ENCODE data around the gene AGPS. TPM values are rescaled to one million over a fixed set of nuclear protein-coding genes. Genes with fewer than 3 reads are reported as not detected.

Gene AGPS
- total and polyA plus RNA-seq, 2 of the 13 experiments (the other 11 are each of a cell fraction or from before 2014, with no cell fraction given) = 39.4 to 99.0 TPM

GRCh38 chr2:177392373-177393202, at the start of gene AGPS (continued):
- TF ChIP-seq HNRNPK (IDR thresholded peaks at IDR 0.05; ENCODE audit: low read depth, low read length, poor library complexity, severe bottlenecking) = peak; percentile 86
- peak; percentile 37; the same call in 1 of the 2 replicates for TF ChIP-seq EHMT2 (IDR thresholded peaks at IDR 0.05; ENCODE audit: borderline replicate concordance, low read depth, low read length)
- TF ChIP-seq ZNF724P (CRISPR knock-in tag; IDR thresholded peaks at IDR 0.05; ENCODE audit: borderline replicate concordance) = peak; percentile 94; the same call in 1 of the 2 replicates
- no peak for TF ChIP-seq TRIM24 (CRISPR knock-in tag; IDR thresholded peaks at IDR 0.05)
- no peak; the same call in none of the 2 replicates for TF ChIP-seq CCDC6 (CRISPR knock-in tag; IDR thresholded peaks at IDR 0.05)
- TF ChIP-seq ARID2 (CRISPR knock-in tag; IDR thresholded peaks at IDR 0.05; ENCODE audit: borderline replicate concordance) = peak; percentile 94
- TF ChIP-seq EED (CRISPR knock-in tag; IDR thresholded peaks at IDR 0.05) = peak; percentile 95
- TF ChIP-seq HBP1 (CRISPR knock-in tag; IDR thresholded peaks at IDR 0.05; ENCODE audit: low read depth) = peak; percentile 61
- no peak for TF ChIP-seq ZNF260 (CRISPR knock-in tag; IDR thresholded peaks at IDR 0.05; ENCODE audit: borderline replicate concordance, low read depth)
- no peak for TF ChIP-seq ZNF512B (CRISPR knock-in tag; IDR thresholded peaks at IDR 0.05; ENCODE audit: borderline replicate concordance)
- TF ChIP-seq ZNF749 (CRISPR knock-in tag; IDR thresholded peaks at IDR 0.05; ENCODE audit: borderline replicate concordance) = peak; percentile 97
- TF ChIP-seq SNAPC4 (CRISPR knock-in tag; IDR thresholded peaks at IDR 0.05) = peak; percentile 44; the same call in 1 of the 2 replicates
- TF ChIP-seq DDIT3 (CRISPR knock-in tag; IDR thresholded peaks at IDR 0.05) = peak; percentile 20; the same call in 1 of the 2 replicates
- peak; percentile 92 for TF ChIP-seq ZFAT (CRISPR knock-in tag; conservative IDR thresholded peaks at IDR 0.05)
- TF ChIP-seq ZMYM3 (CRISPR knock-in tag; IDR thresholded peaks at IDR 0.05) = peak; percentile 26; the same call in 1 of the 2 replicates
